Rectal smooth muscle tissue (tissue), 1 donor: ENCODE data around the gene IL22RA2.

ENCODE experiments used
- H3K27ac ChIP-seq: one replicate; pipeline ENCODE4 v1.7.0; 2013; ENCODE audit warnings: low read depth, low read length, inconsistent platforms
- H3K27me3 ChIP-seq: one replicate; pipeline ENCODE4 v1.7.0; 2013; ENCODE audit warnings: low read length; ENCODE audit not compliant: control insufficient read depth, insufficient read depth
- H3K36me3 ChIP-seq: one replicate; pipeline ENCODE4 v1.7.0; 2013; ENCODE audit warnings: low read length; ENCODE audit not compliant: control insufficient read depth, insufficient read depth
- H3K4me1 ChIP-seq: one replicate; pipeline ENCODE4 v1.7.0; 2013; ENCODE audit warnings: low read length; ENCODE audit not compliant: control insufficient read depth, insufficient read depth
- H3K4me3 ChIP-seq: one replicate; pipeline ENCODE4 v1.7.0; 2013; ENCODE audit warnings: low read length
- H3K9ac ChIP-seq: one replicate; pipeline ENCODE4 v1.7.0; 2013; ENCODE audit warnings: low read length

Gene IL22RA2

DNA sequence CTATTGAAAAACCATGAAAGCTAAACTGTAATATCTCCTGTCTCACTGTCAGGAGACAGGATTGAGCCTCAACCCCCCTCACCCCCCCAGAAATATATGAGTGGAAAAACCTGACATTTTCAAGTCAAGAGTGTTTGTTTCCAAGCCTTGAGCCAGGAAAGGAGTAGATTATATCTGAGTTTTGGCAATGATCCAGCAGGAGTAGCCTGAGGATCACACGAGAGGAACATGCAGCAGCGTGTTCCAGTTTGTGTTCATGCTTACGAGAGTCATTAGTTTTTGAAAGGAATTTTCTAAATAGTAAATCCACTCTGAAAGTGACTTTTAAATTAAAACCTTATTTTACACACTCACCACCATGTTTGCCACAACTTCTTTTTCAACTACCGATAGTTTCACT, 15.8 kb downstream of the IL22RA2 start:
- Histone ChIP-seq H3K36me3 (no peaks in the 10 kb centered on the region), H3K27me3 (no peaks in the 10 kb centered on the region), H3K4me3 (no peak overlapping the region), H3K4me1 (no peaks in the 10 kb centered on the region), H3K27ac (no peak overlapping the region), H3K9ac (no peak overlapping the region)

DNA sequence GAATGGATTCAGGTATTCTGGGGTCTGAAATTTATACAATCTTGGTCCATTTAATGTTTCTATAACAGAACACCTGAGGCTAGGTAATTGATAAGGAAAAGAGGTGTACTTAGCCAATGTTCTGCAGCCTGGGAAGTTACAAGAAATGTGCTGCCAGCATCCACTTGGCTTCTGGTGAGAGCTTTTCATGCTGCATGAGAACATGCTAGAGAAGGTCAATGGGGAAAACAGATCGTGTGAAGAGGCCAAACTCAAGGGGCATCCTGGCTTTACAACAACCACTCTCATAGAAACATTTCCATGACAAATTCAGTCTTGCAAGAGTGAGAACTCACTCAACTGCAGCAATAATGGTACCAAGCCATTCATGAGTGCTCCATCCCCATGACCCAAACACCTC, 16.8 kb downstream of the IL22RA2 start:
- no peaks in the 10 kb centered on the region for H3K36me3 ChIP-seq
- H3K27me3 ChIP-seq: no peaks in the 10 kb centered on the region
- H3K9ac ChIP-seq: no peak overlapping the region
- no peaks in the 10 kb centered on the region for H3K4me1 ChIP-seq
- no peak overlapping the region for H3K4me3 ChIP-seq
- H3K27ac ChIP-seq: no peak overlapping the region

DNA sequence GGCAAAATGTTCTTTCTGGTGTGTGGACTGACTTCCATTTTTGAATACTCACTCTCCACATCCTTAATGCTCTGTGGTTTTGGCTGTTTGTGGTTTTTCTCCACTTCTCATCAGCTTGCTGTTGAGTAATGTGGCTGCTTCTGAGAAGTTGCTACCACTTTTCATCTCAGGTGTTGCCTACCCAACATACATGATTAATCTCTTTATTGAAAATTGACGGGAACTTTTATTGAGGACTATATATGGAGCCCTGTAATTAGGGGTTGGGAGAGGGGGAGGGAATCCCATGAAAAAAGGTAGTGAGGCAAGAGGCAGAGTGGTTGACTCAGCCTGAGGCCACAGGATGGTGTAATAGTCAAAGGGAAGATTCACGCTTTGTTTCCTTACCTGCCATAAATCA, 17.6 kb downstream of the IL22RA2 start:
- Histone ChIP-seq H3K4me1 (no peaks in the 10 kb centered on the region), H3K9ac (no peak overlapping the region), H3K36me3 (no peaks in the 10 kb centered on the region), H3K27ac (no peak overlapping the region), H3K27me3 (no peaks in the 10 kb centered on the region), H3K4me3 (no peak overlapping the region)

DNA sequence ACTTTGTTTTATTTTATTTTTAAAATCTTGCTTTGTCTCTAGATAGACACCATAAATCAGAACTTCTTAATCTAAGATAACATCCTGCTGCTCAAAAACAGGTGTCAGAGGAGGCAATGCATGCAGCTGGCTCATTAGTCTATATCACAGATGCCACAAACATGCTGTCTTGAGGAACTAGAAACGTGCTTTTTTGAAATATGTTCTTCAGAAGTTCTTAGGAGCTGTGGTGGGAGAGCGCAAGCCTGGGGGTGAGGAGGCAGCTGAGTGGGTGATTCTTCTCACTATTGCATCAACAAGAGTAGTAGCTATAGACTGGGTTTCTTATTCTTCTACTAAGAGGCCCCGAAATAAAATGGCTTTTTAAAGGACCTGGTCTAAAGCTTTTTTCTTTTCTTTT, 23.4 kb downstream of the IL22RA2 start:
- no peaks in the 10 kb centered on the region for H3K36me3 ChIP-seq
- no peak overlapping the region for H3K9ac ChIP-seq
- no peaks in the 10 kb centered on the region for H3K4me1 ChIP-seq
- no peak overlapping the region for H3K27ac ChIP-seq
- no peaks in the 10 kb centered on the region for H3K27me3 ChIP-seq
- H3K4me3 ChIP-seq: no peak overlapping the region

DNA sequence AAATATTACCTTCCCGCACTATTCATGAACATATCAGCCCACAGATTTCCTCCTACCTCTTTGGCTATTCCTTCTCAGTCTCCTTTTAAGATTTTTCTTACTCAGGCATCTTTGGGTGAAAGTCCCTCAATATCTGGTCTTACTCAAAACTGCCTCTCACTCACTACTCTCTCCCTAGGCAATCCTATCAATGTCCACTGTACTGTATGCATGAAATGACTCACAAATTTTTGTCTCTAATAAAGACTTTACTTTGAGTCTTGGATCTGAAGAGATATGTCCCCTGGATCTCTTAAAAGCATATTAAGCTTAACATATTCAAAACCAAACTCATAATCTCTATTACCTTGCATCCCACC, 24.4 kb downstream of the IL22RA2 start:
- no peaks in the 10 kb centered on the region for H3K4me1 ChIP-seq
- no peak overlapping the region for H3K4me3 ChIP-seq
- no peaks in the 10 kb centered on the region for H3K27me3 ChIP-seq
- no peak overlapping the region for H3K9ac ChIP-seq
- no peak overlapping the region for H3K27ac ChIP-seq
- H3K36me3 ChIP-seq: no peaks in the 10 kb centered on the region

DNA sequence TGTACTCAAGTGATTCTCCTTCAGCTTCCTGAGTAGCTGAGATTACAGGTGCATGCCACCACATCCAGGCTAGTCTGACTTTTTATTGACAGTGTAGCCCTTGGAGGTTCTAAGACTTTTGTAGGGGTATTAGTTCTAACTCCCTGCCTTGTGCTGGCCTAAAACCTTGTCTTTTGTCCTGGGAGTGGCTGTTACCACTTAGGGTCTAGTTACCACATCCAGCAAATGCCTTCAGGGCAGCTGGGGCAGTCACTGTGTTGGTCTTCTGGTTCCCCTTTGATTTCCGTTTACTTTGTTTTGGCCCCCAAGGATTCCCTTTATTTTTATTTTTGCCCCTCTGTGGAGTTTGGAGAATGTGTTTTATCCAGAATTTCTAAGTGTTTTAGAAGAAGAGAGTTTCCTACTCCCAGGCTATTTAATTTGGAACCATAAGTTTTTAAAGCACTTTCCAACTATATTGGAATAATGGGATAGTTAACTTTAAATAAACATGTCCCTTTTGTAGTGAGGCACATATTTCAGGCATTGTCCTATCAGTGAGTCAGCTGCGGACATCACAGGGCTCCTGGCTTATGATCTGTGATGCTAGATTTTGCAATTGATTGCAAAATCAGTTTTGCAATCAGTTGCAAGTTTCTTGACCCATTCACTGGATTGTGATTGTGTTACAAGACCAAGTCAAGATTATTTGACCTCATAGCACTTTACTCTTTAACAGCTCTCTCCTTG, 25.0 kb downstream of the IL22RA2 start:
- Histone ChIP-seq H3K36me3 (no peaks in the 10 kb centered on the region), H3K4me1 (no peaks in the 10 kb centered on the region), H3K27ac (no peak overlapping the region), H3K27me3 (no peaks in the 10 kb centered on the region), H3K4me3 (no peak overlapping the region), H3K9ac (no peak overlapping the region)

DNA sequence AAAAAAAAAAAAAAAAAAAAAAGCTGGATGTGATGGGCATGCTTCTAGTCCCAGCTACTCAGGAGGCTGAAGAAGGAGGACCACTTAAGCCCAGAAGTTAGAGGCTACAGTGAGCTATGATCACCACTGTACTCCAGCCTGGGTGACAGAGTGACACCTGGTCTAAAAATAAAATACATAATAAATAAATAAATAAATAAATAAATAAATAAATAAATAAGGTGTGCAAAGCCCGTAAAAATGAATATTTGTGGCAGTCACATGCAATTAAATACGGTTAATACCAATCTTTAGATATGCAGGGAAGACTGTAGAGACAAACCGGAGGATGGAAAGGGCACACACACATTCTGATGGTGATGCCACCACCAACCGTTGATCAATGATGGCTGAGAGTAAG, 26.2 kb downstream of the IL22RA2 start:
- H3K9ac ChIP-seq: no peak overlapping the region
- no peaks in the 10 kb centered on the region for H3K27me3 ChIP-seq
- H3K36me3 ChIP-seq: no peaks in the 10 kb centered on the region
- H3K4me3 ChIP-seq: no peak overlapping the region
- no peak overlapping the region for H3K27ac ChIP-seq
- H3K4me1 ChIP-seq: no peaks in the 10 kb centered on the region

DNA sequence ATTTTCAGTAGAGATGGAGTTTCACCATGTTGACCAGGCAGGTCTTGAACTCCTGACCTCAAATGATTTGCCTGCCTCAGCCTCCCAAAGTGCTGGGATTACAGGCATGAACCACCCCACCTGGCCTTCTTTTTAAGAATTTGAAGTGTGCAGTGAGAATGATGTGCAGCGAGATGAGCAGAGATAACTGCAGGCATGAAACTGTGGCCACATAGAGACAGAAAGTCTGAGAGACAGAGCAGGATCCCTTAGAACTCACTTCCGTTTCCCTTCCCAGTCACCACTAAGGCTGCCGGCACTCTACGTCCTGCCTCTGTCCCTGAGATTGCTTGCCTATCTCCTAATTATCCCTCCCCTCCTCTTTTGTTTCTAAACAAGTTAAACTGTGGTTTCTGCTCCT, 27.2 kb downstream of the IL22RA2 start:
- Histone ChIP-seq H3K27ac (no peak overlapping the region), H3K27me3 (no peaks in the 10 kb centered on the region), H3K9ac (no peak overlapping the region), H3K4me1 (no peaks in the 10 kb centered on the region), H3K36me3 (no peaks in the 10 kb centered on the region), H3K4me3 (no peak overlapping the region)

DNA sequence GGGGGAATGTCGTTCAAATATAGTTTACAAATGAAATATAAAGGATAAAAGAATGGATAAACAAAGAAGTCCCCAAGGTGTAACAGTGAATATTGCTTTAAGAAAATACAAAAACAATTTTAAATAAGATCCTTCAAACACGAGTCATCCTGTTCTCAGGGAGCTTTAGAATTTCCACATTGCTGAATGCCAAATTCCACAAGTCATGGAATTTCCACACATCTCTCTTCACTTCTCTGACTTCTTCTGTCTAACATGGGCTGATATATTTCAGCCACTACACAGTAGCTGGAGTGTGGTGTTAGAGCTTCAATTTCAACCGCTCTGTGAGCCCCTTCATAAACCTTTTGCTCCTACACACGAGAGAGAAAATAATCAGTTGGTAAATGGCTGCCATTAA, 28.0 kb downstream of the IL22RA2 start:
- Histone ChIP-seq H3K4me1 (no peaks in the 10 kb centered on the region), H3K9ac (no peak overlapping the region), H3K27me3 (no peaks in the 10 kb centered on the region), H3K27ac (no peak overlapping the region), H3K36me3 (no peaks in the 10 kb centered on the region), H3K4me3 (no peak overlapping the region)

DNA sequence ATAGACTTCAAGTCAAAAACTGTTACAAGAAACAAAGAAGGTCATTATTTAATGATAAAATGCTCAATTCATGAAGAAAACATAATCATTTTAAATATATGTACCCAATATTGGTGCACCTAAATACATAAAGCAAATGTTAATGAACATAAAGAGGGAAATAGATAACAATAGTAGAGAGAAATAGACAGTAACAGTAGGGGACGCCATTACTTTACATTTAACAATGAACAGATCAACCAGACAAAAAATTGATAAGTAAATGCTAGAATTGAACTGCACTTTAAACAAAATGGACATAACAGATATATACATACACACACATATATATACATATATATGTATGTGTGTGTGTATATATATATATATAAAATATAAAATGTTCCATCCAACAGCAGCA, 37.4 kb downstream of the IL22RA2 start:
- Histone ChIP-seq H3K27ac (no peak overlapping the region), H3K4me1 (no peaks in the 10 kb centered on the region), H3K27me3 (no peaks in the 10 kb centered on the region), H3K4me3 (no peak overlapping the region), H3K36me3 (no peaks in the 10 kb centered on the region), H3K9ac (no peak overlapping the region)

DNA sequence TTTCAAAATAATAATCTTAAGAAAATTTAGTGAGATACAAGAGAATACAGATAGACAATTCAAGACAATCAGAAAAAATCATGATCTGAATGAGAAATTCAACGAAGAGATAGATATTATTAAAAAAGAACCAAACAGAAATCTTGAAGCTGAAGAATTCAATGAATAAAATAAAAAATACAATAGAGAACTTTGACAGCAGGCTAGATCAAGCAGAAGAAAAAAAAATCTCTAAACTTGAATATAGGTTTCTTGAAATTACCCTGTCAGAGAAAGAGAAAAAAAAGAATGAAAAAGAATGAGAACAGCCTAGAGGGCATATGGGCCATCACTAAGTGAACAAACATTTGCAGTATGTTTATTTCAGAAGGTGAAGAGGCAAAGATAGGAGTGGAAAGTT, 39.0 kb downstream of the IL22RA2 start:
- Histone ChIP-seq H3K27me3 (no peaks in the 10 kb centered on the region), H3K36me3 (no peaks in the 10 kb centered on the region), H3K9ac (no peak overlapping the region), H3K4me1 (no peaks in the 10 kb centered on the region), H3K27ac (no peak overlapping the region), H3K4me3 (no peak overlapping the region)

DNA sequence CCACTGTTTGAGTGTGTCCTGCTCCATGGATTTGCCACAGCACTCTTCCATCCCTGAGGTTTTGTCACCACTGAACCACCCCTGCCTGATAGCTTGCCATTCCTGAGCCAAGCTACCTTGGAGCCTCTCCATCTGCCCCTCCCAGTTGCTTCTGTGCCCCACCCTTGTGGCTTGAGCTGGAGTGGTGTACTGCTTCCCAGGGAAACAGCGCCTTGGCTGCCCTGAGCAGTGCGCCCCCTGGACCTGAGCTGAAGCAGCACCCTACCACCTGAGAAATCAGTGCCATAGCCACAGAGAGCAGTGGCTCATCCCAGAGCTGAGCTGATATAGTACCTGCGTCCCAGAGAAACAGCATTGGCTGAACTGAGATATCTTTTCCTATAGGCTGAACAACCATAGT, 40.3 kb downstream of the IL22RA2 start:
- Histone ChIP-seq H3K9ac (no peak overlapping the region), H3K27me3 (no peaks in the 10 kb centered on the region), H3K27ac (no peak overlapping the region), H3K4me1 (no peaks in the 10 kb centered on the region), H3K36me3 (no peaks in the 10 kb centered on the region), H3K4me3 (no peak overlapping the region)

DNA sequence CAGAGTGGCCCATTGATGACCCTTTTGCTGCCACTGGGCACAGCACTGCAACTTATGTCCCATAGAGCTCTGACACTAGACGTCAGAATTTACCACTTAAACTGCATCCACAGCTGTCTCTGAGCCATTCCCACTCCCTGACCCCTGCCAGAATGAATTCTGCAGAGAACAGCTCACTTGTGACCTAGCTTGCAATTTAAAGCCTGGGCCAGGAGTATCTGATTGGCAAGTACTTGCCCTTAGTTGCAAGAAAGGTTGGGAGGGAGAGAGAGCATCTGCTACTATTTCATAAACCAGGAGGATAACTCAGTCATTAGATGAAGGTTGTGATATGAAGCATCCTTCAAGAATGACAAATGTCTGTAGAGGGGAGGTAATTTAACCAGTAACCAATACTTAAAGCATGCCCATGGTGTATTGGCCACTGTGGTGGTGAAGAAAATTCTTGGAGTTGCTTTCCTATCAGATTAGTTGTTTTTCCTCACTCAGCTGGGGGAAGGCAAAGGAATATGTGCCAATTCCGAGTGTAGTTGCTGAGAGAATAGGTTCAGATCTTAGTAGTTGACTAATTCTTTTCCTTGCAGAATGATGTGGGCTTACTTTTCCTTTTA, 46.5 kb downstream of the IL22RA2 start:
- Histone ChIP-seq H3K4me3 (no peak overlapping the region), H3K9ac (no peak overlapping the region), H3K36me3 (no peaks in the 10 kb centered on the region), H3K27ac (no peak overlapping the region), H3K27me3 (no peaks in the 10 kb centered on the region), H3K4me1 (no peaks in the 10 kb centered on the region)
